ENCODE measurements around the gene TBKBP1. TPM values are rescaled to one million over a fixed set of nuclear protein-coding genes. Genes with fewer than 3 reads are reported as not detected.

Gene TBKBP1
- total RNA-seq (2021) = 3.3 and 4.9 TPM in 2 replicates
- Bru-seq, nascent RNA = percentile 26 among the genes with signal in this experiment
- percentile 42 among the genes with signal in this experiment for BruChase-seq, experiment 1, labeled RNA remaining after a 2-hour chase
- percentile 36 among the genes with signal in this experiment for BruChase-seq, experiment 2, labeled RNA remaining after a 6-hour chase
- long read RNA-seq, partial matches to known transcripts = 1 of 2 reads
- long read RNA-seq, other reads (novel, unspliced or antisense) = 1 of 2 reads

GRCh38 chr17:47693731-47694580, at the start of gene TBKBP1:
Gene TBKBP1 (plus strand): TSS chr17:47694161. CDS start chr17:47696113, 1,952 bp downstream.
- H3K27ac ChIP-seq = no peak within 1 kb of the TSS
- POLR2A ChIA-PET (ENCODE audit: unreplicated experiment) = interaction anchor here (0.5 kb wide), 1 partner anchor 445 kb away, joined by 10 read pairs; no protein-coding TSS in a partner anchor

GRCh38 chr17:47644324-47644723, 49.6 kb upstream of the TBKBP1 start:
- H3K4me1 ChIP-seq (replicated peaks; ENCODE audit: insufficient read depth) = no peaks in the 10 kb centered on the region
- no peak overlapping the region for H3K4me2 ChIP-seq
- H3K4me3 ChIP-seq = no peak overlapping the region
- H3F3A ChIP-seq (ENCODE audit: insufficient read depth, low read depth) = peaks cover 23% of the 10 kb centered on the region; the same call in 1 of the 2 replicates
- no peak for DNase-seq
- ChIA-PET POLR2A (ENCODE audit: unreplicated experiment) (no interaction called here), CTCF (no interaction called here)
- no peaks in the 10 kb centered on the region for H4K20me1 ChIP-seq (ENCODE audit: insufficient read depth)
- H3K9me3 ChIP-seq (ENCODE audit: insufficient read depth, low read depth) = no peaks in the 10 kb centered on the region
- H3K79me2 ChIP-seq (ENCODE audit: low read depth) = peaks cover 15% of the 10 kb centered on the region; the same call in 1 of the 2 replicates
- H3K36me3 ChIP-seq (ENCODE audit: low read depth) = no peaks in the 10 kb centered on the region
- no peak for TF ChIP-seq CTCF (conservative IDR thresholded peaks at IDR 0.05)
- TF ChIP-seq EZH2 (IDR thresholded peaks at IDR 0.05; ENCODE audit: low read depth) = no peak
- no peaks in the 10 kb centered on the region for H3K9me2 ChIP-seq (ENCODE audit: insufficient read depth)
- H3K27ac ChIP-seq = no peak overlapping the region
- H3K27me3 ChIP-seq (ENCODE audit: insufficient read depth, low read depth) = no peaks in the 10 kb centered on the region
- intact Hi-C loops (cut with micrococcal nuclease; ENCODE audit: unreplicated experiment) = no loop called here
- H2AFZ ChIP-seq = no peak overlapping the region
- no TSS peak for BruUV-seq (replicated peaks)

More at GRCh38 chr17:47693731-47694580, at the start of gene TBKBP1:
- Histone ChIP-seq H3K4me2 (peak within 1 kb of the TSS; percentile 79), H3K4me3 (peak within 1 kb of the TSS; percentile 66), H3K9me3 (ENCODE audit: insufficient read depth, low read depth) (no peaks in the 10 kb centered on the region), H3K79me2 (ENCODE audit: low read depth) (no peaks in the 10 kb centered on the region), H3K9me2 (ENCODE audit: insufficient read depth) (no peaks in the 10 kb centered on the region), H4K20me1 (ENCODE audit: insufficient read depth) (no peaks in the 10 kb centered on the region; the same call in 1 of the 2 replicates), H3K36me3 (ENCODE audit: low read depth) (no peaks in the 10 kb centered on the region), H3F3A (ENCODE audit: insufficient read depth, low read depth) (peaks cover 37% of the 10 kb centered on the region; the same call in 1 of the 2 replicates), H2AFZ (peak within 1 kb of the TSS; percentile 84), H3K27me3 (ENCODE audit: insufficient read depth, low read depth) (no peaks in the 10 kb centered on the region), H3K4me1 (replicated peaks; ENCODE audit: insufficient read depth) (peaks cover 14% of the 10 kb centered on the region)
- TF ChIP-seq CTCF (conservative IDR thresholded peaks at IDR 0.05) = no peak
- no peak for TF ChIP-seq EZH2 (IDR thresholded peaks at IDR 0.05; ENCODE audit: low read depth)
- BruUV-seq (replicated peaks) = no TSS peak
- CTCF ChIA-PET = interaction anchor here (0.6 kb wide), 1 partner anchor 49 kb away, joined by 5 read pairs; no protein-coding TSS in a partner anchor
- intact Hi-C loops (cut with micrococcal nuclease; ENCODE audit: unreplicated experiment) = no loop called here
- peak in 1 of 2 experiments; percentile 20 for DNase-seq

GRCh38 chr17:47649153-47649971, 44.6 kb upstream of the TBKBP1 start, which contains the start of gene KPNB1:
Gene KPNB1 (plus strand): TSS chr17:47649919. CDS start chr17:47650245, 326 bp downstream.
- BruUV-seq (replicated peaks) = no TSS peak

More at GRCh38 chr17:47649153-47649971, 44.6 kb upstream of the TBKBP1 start, which contains the start of gene KPNB1:
- H3K27ac ChIP-seq = peak within 1 kb of the TSS; percentile 82
- H3K4me3 ChIP-seq = peak within 1 kb of the TSS; percentile 98
- H4K20me1 ChIP-seq (ENCODE audit: insufficient read depth) = peaks cover 27% of the 10 kb centered on the region
- intact Hi-C loops (cut with micrococcal nuclease; ENCODE audit: unreplicated experiment) = no loop called here
- peaks cover 53% of the 10 kb centered on the region for H3K79me2 ChIP-seq (ENCODE audit: low read depth)
- peaks cover 35% of the 10 kb centered on the region for H3K36me3 ChIP-seq (ENCODE audit: low read depth)
- peaks cover 45% of the 10 kb centered on the region for H3F3A ChIP-seq (ENCODE audit: insufficient read depth, low read depth)
- peak within 1 kb of the TSS; percentile 96 for H3K4me2 ChIP-seq
- H2AFZ ChIP-seq = peak within 1 kb of the TSS; percentile 78
- POLR2A ChIA-PET (ENCODE audit: unreplicated experiment) = interaction anchor here (0.6 to 1.0 kb wide), 12 partner anchors 17 to 1432 kb away, joined by 3 to 30 read pairs (median 4); partner anchors contain the start of genes LRRC46 and MRPL10
- no peaks in the 10 kb centered on the region for H3K9me3 ChIP-seq (ENCODE audit: insufficient read depth, low read depth)
- H3K9me2 ChIP-seq (ENCODE audit: insufficient read depth) = no peaks in the 10 kb centered on the region
- DNase-seq = peak; percentile 99
- H3K4me1 ChIP-seq (replicated peaks; ENCODE audit: insufficient read depth) = peaks cover 20% of the 10 kb centered on the region
- no peak for TF ChIP-seq CTCF (conservative IDR thresholded peaks at IDR 0.05)
- CTCF ChIA-PET = interaction anchor here (0.5 kb wide), 1 partner anchor 318 kb away, joined by 5 read pairs; no protein-coding TSS in a partner anchor
- H3K27me3 ChIP-seq (ENCODE audit: insufficient read depth, low read depth) = no peaks in the 10 kb centered on the region

Measured in PC-9 (cell line).